Ovary (tissue), 3 donors: ENCODE results near the gene ADAMTS2.

ENCODE experiments used
- CTCF ChIP-seq, 3 donors: fragments of 450-650 bp in 2 of 3; fragments of 200-600 bp in 1 of 3; IDR thresholded peaks; one replicate each; pipeline versions ENCODE4 v1.5.1 to v1.8.0; 2016 to 2022; ENCODE audit warnings: antibody characterized with exemption in 3 of 3, mild to moderate bottlenecking in 1 of 3
- POLR2A ChIP-seq: fragments of 450-650 bp; IDR thresholded peaks from one replicate; pipeline ENCODE4 v1.6.1; 2017; ENCODE audit warnings: antibody characterized with exemption, mild to moderate bottlenecking, moderate library complexity
- donor health status: DM: no; HTN: no; CAD: no.

- TF ChIP-seq CTCF (IDR thresholded peaks at IDR 0.05) (no peak), POLR2A (no peak)
These were observed 101.9 kb downstream of the ADAMTS2 start for GRCh38 chr5:179243333-179243732.
